DMS153 (cell line): ENCODE data around the gene SLC6A12.
A peak's percentile ranks its signal among the peaks of the same experiment; 100 is the strongest.

Source experiments
- DNase-seq: peaks from one replicate; lab custom pipeline; 2025; lab: John Stamatoyannopoulos, UW

SLC6A12 gene

DNA sequence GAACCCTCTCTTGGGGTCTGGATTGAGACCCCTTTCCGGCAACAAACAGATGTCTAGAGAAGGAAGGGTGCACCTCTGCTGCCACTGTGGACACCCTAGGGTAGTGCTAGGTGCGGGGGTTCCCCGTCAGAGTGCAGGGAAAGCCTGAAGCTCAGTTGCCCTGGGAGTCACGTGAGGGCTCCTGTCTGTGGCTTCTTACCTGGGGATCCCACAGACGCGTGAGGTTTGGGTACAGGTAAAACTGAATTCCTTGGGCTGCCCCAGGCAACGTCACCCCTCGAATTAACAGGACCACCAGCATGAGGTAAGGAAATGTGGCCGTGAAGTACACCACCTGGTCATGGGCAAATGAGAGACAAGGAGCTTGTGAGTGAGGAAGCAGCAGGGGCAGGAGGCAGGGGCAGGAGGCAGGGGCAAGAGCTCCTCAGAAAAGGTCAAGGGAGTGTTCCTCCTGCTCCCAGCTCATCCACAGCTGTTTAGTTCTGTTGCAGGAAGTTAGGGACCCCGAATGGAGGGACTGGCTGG lies 21.0 kb upstream of the SLC6A12 start:
- DNase-seq, result no peak

DNA sequence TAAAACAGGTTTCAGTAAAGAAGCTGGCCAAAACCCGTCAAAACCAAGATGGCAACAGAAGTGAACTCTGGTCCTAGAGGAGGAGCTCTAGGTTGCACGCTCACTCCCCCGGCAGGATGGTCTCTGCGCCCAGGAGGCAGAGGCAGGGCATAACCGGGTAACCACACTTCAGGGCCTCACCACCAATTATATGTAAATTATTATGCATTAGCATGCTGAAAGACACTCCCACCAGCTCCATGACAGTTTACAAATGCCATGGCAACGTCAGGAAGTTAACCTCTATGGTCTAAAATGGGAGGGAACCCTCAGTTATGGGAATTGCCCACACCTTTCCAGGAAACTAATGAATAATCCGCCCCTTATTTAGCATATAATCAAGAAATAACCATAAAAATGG lies 20.1 kb upstream of the SLC6A12 start:
- DNase-seq, result no peak

- no peak for DNase-seq
Observed at GRCh38 chr12:233615-233968, 19.6 kb upstream of the SLC6A12 start.

GRCh38 chr12:232731-233614 lies 19.0 kb upstream of the SLC6A12 start:
- no peak for DNase-seq

GRCh38 chr12:230925-231671 lies 17.1 kb upstream of the SLC6A12 start:
- no peak for DNase-seq

- DNase-seq, result no peak
Observed at GRCh38 chr12:229441-230191, 15.7 kb upstream of the SLC6A12 start.

GRCh38 chr12:228846-229200 lies 14.9 kb upstream of the SLC6A12 start:
- no peak for DNase-seq

- DNase-seq, result no peak
Observed at GRCh38 chr12:227923-228845, 14.2 kb upstream of the SLC6A12 start.

GRCh38 chr12:227286-227915 lies 13.4 kb upstream of the SLC6A12 start:
- DNase-seq, result no peak

- no peak for DNase-seq
Observed at GRCh38 chr12:226401-226800, 12.4 kb upstream of the SLC6A12 start.

GRCh38 chr12:225012-225411 lies 11.1 kb upstream of the SLC6A12 start:
- DNase-seq, result no peak

DNA sequence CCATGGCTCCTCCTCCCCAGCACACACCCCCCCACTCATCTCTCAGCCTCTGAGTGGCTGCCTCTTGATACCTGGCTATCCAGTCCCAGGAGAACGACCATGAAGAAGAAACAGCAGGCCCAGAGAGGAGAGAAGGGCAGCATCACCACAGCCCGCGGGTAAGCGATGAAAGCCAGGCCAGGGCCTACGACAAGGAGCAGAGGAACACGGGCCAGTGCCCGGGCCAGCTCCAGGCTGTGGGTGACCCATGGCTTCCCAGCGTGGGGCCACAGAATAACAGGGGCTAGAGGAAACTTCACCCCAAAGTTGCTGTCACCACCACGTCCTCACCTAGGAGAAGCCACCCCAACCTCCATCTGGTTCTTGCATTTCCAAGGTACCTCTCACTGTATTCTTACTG lies 10.4 kb upstream of the SLC6A12 start:
- DNase-seq, result no peak

DNA sequence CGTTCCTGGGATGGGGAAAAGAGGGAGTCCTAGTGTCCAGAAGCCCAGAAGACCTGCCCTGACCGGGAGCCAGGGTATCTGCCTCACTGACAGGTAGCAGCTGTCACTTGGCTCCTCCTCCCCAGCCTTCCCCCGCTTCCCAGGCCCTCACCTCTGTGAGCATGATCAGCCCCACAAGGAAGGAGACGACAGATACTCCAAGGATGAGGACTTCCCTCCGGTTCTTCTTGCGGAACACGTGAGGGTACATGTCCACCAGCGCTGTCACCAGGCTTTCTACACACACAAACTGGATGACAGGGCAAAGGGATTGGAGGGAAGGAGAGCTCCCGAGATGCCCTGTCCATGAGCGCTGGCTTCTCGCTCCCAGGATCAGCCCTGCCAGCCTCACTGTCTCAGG lies 9.9 kb upstream of the SLC6A12 start:
- no peak for DNase-seq

DNA sequence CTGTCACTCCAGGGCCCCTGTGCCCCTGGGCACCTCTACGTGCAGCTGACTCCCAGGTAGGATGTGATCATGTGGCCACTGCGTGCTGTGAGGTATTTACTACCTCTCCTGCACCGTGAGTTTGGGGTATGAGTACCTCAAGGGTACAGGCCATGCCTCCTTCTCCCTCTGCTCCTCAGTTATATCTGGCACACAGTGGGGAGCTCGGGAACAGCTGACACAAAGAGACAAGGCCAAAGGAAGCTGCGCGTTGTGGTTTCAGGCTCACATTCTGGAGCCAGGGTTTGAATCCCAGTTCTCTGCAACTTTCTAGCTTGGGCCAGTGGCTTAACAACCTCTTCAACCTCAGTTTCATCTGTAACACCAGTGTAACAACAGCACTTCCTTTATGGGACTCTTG lies 7.8 kb upstream of the SLC6A12 start:
- DNase-seq, result no peak

DNA sequence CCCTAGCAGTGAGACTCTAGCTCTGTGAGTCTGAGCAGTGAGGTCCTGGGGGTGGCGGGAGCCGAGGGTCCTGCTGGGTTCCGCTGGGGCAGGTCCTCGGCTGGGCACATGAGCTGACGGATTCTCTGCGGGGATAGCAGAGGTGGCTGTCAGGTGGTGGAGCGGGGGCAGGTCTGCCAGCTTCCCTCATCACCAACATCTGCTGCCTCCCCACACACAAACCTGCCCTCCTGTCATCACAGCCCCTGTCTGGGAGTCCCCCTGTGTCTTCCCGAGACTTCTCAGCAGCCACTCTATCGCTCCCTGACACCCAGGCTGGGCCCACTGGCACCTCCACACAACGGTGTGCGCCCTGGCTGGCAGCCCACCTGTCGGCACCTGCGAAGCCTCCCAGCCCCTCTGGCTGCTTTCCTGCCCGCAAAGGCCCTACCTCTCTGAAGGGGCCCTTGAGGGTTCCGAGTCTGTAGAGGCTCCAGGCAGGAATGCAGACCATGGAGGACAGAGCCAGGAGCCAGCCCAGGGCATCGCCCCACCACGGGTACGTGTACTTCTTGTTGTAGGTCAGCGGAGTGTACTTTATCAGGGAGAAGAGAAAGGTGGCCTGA lies 7.1 kb upstream of the SLC6A12 start:
- DNase-seq, result no peak

GRCh38 chr12:220491-220890 lies 6.5 kb upstream of the SLC6A12 start:
- no peak for DNase-seq

- DNase-seq, result peak; percentile 21
Observed at GRCh38 chr12:219891-220352, 6.0 kb upstream of the SLC6A12 start.

DNA sequence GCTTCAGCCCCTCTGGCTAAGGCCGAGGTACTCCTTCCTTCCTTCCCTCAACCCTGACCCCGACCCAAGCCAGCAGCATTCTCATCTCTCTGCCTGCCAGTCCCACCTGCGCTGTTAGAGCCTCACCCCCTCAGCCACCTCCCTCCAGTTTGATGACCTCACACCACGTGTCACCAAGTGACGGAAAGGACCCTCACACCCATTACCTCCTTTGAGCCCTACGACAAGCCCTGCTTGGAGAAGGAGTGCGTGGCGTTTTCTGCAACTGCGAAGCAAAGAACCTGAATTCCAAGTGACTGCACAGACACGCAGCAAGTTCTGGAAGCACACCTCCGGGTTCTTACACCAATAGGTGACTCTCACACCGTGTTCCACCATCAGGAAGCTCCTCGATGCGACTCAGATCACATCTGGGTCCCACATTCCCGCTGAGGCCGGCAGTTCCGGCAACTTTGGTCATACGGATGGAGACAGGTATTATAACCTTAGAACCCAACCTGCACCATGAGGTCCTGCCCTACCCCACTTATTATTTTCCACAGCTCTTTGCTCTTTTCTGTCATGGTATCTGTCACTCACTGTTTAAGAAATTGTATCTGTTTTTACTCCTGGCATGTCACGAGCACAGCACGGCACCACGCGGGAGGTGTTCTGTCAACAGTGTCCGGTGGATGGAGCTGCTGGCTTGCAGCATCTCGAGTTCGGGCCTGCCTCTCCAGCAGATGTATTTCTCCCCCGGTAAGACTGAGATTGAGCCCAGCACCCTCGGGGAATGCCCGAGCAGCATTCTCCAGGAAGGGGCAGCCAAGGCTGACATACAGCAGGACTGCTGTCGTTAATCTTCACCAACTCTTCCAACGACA lies 5.0 kb upstream of the SLC6A12 start:
- no peak for DNase-seq

GRCh38 chr12:218221-218620 lies 4.3 kb upstream of the SLC6A12 start:
- no peak for DNase-seq
